Stomach (tissue), 4 donors: Measurements from ENCODE around the gene EFCAB13.

Source experiments
- CTCF ChIP-seq, 7 experiments: fragments of 450-650 bp in 4 of 7; fragments of 200-600 bp in 3 of 7; sonication (generic) in 3 of 7; IDR thresholded peaks; one replicate each; pipeline ENCODE4 v1.5.1; 2016 to 2019; ENCODE audit warnings: antibody characterized with exemption in 7 of 7, control low read depth in 2 of 7, mild to moderate bottlenecking in 1 of 7
- EP300 ChIP-seq: sonication (generic); formaldehyde crosslinking; IDR thresholded peaks from one replicate; pipeline ENCODE4 v1.6.1; 2017; ENCODE audit warnings: antibody characterized with exemption
- POLR2A ChIP-seq, 4 donors: fragments of 450-650 bp; IDR thresholded peaks; one replicate each; pipeline ENCODE4 v1.6.1; 2016; ENCODE audit warnings: antibody characterized with exemption in 4 of 4, control low read depth in 2 of 4, mild to moderate bottlenecking in 1 of 4, moderate library complexity in 1 of 4
- POLR2AphosphoS5 ChIP-seq, 3 donors: sonication (generic); formaldehyde crosslinking; IDR thresholded peaks; one replicate each; pipeline ENCODE4 v1.6.1; 2016; ENCODE audit warnings: antibody characterized with exemption in 3 of 3

GRCh38 chr17:47287068-47287467, 36.7 kb upstream of the EFCAB13 start:
- TF ChIP-seq CTCF (IDR thresholded peaks at IDR 0.05) (no peak), POLR2A (IDR thresholded peaks at IDR 0.05) (no peak), POLR2AphosphoS5 (IDR thresholded peaks at IDR 0.05) (no peak), EP300 (no peak)
